Activated CD4-positive, alpha-beta T cell treated with anti-CD3 and anti-CD28 coated beads, Interleukin-10, Interleukin-2, amounts not matched to agents 100 ng/mL and 50 ng/mL, durations not matched to agents 16 hours and 8 hours (primary cell): Measurements from ENCODE around the gene PPEF1.
A peak's percentile ranks its signal among the peaks of the same experiment; 100 is the strongest.
"Not testable (repeated sequence)": the region's sequence is repeated elsewhere in the genome, so short reads cannot be mapped to it uniquely, and the experiment has no call there.

ENCODE experiments used
- DNase-seq: peaks from one replicate; pipeline ENCODE4 v3.0.0-alpha.2; 2020

The PPEF1 gene

GRCh38 chrX:18799911-18800310 is 92.5 kb downstream of the PPEF1 start:
- DNase-seq, result no peak

GRCh38 chrX:18809641-18810040 is 102.2 kb downstream of the PPEF1 start:
- no peak for DNase-seq

GRCh38 chrX:18810416-18810815 is 103.0 kb downstream of the PPEF1 start:
- no peak for DNase-seq

- no peak for DNase-seq
Measured at GRCh38 chrX:18825375-18825774, 117.9 kb downstream of the PPEF1 start.

GRCh38 chrX:18828832-18829404 is 121.5 kb downstream of the PPEF1 start:
- peak; percentile 26 for DNase-seq

- DNase-seq, result no peak
Measured at GRCh38 chrX:18833071-18833731, 125.8 kb downstream of the PPEF1 start.

GRCh38 chrX:18847901-18848300 is 140.5 kb downstream of the PPEF1 start:
- not testable (repeated sequence) for DNase-seq

- no peak for DNase-seq
Measured at GRCh38 chrX:18855919-18856644, 148.6 kb downstream of the PPEF1 start.

- no peak for DNase-seq
Measured at GRCh38 chrX:18856645-18856997, 149.2 kb downstream of the PPEF1 start.

GRCh38 chrX:18861511-18861910 is 154.1 kb downstream of the PPEF1 start:
- no peak for DNase-seq

GRCh38 chrX:18864390-18864920 is 157.0 kb downstream of the PPEF1 start:
- no peak for DNase-seq

- no peak for DNase-seq
Measured at GRCh38 chrX:18871161-18871890, 163.9 kb downstream of the PPEF1 start.

GRCh38 chrX:18871970-18872369 is 164.5 kb downstream of the PPEF1 start:
- DNase-seq, result no peak

GRCh38 chrX:18872621-18873020 is 165.2 kb downstream of the PPEF1 start:
- no peak for DNase-seq

GRCh38 chrX:18873189-18873791 is 165.8 kb downstream of the PPEF1 start:
- peak; percentile 11 for DNase-seq

- no peak for DNase-seq
Measured at GRCh38 chrX:18873836-18874235, 166.4 kb downstream of the PPEF1 start.

GRCh38 chrX:18874560-18875255 is 167.3 kb downstream of the PPEF1 start:
- DNase-seq, result no peak

- no peak for DNase-seq
Measured at GRCh38 chrX:18875256-18875878, 167.9 kb downstream of the PPEF1 start.

- DNase-seq, result no peak
Measured at GRCh38 chrX:18877469-18877868, 170.0 kb downstream of the PPEF1 start.
